HCT116 (cell line): ENCODE measurements around the gene INCENP. TPM values are rescaled to one million over a fixed set of nuclear protein-coding genes. Genes with fewer than 3 reads are reported as not detected.

Experiments used
- ATAC-seq: fragments of 200-7000 bp; cut with Tn5 transposase; 2 replicates; pipeline ENCODE4 v1.9.1; 2020; ENCODE audit warnings: mild to moderate bottlenecking, moderate library complexity
- BruUV-seq: library from RNA; stranded (reverse); fragments of 400-500 nt; replicated peaks from 2 replicates; lab custom pipeline; 2021; lab: Mats Ljungman, UMichigan
- CTCF ChIA-PET: fragments of 300-600 bp; sonication (Branson Sonifier 250); formaldehyde crosslinking; loops from one replicate; lab custom pipeline; 2021; ENCODE audit warnings: antibody characterized with exemption; lab: Charles Lee
- POLR2A ChIA-PET: fragments of 300-600, 350-600 bp; sonication (Branson Sonifier 250); formaldehyde crosslinking; loops from one replicate; lab custom pipeline; 2021; ENCODE audit warnings: antibody characterized with exemption; lab: Charles Lee
- RAD21 ChIA-PET, 2 experiments: fragments of 300-600 bp; sonication (Branson Sonifier 250); formaldehyde crosslinking; loops; one replicate each; lab custom pipeline; 2023; ENCODE audit warnings: low total read pairs in 2 of 2; ENCODE audit not compliant: uncharacterized antibody in 2 of 2, unreplicated experiment in 2 of 2, low non-redundant PET in 1 of 2; lab: Charles Lee
- DNase-seq: peaks from one replicate; pipeline ENCODE4 v3.0.0-alpha.2; 2010; ENCODE audit warnings: low read depth, low spot score
- H2AFZ ChIP-seq: fragments of 200-600 bp; shearing (Covaris generic), sonication (generic); 2 replicates; pipeline ENCODE4 v1.6.1; 2017; ENCODE audit warnings: low read depth, mixed run types, mixed read lengths, antibody characterized with exemption, low read length; ENCODE audit not compliant: poor library complexity, severe bottlenecking
- H3K27ac ChIP-seq: 2 replicates; pipeline ENCODE4 v1.5.1; 2012; ENCODE audit warnings: low read depth, low read length
- H3K27me3 ChIP-seq: fragments of 200-600 bp; sonication (generic); 2 replicates; pipeline ENCODE4 v1.6.1; 2016; ENCODE audit warnings: mixed run types, low read length, mixed read lengths; ENCODE audit not compliant: insufficient read depth
- H3K36me3 ChIP-seq, 2 experiments: fragments of 200-500 bp in 1 of 2; fragments of 200-600 bp in 1 of 2; sonication (Bioruptor generic) in 1 of 2; sonication (generic) in 1 of 2; 2 replicates each; pipeline versions ENCODE4 v1.5.1 to v1.6.1; 2014 to 2016; ENCODE audit warnings: low read length in 2 of 2, inconsistent platforms in 1 of 2, mixed read lengths in 1 of 2, mixed run types in 1 of 2; ENCODE audit not compliant: insufficient read depth in 2 of 2, control insufficient read depth in 1 of 2
- H3K4me1 ChIP-seq, 2 experiments: fragments of 200-600 bp in 1 of 2; sonication (generic) in 1 of 2; 2 replicates each; pipeline versions ENCODE4 v1.5.1 to v1.6.1; 2012 to 2017; ENCODE audit warnings: low read length in 2 of 2, inconsistent platforms in 1 of 2, mild to moderate bottlenecking in 1 of 2, mixed read lengths in 1 of 2, mixed run types in 1 of 2, moderate library complexity in 1 of 2; ENCODE audit not compliant: insufficient read depth in 2 of 2, control insufficient read depth in 1 of 2
- H3K4me2 ChIP-seq: fragments of 200-600 bp; sonication (generic); 2 replicates; pipeline ENCODE4 v1.6.1; 2017; ENCODE audit warnings: mixed run types, low read length, mixed read lengths
- H3K4me3 ChIP-seq, 2 experiments: fragments of 200-600 bp in 1 of 2; sonication (generic) in 1 of 2; replicated peaks in 1 of 2; 2 replicates each; pipeline ENCODE4 v1.5.1; 2011 to 2016; ENCODE audit warnings: low read length in 2 of 2, control low read depth in 1 of 2, low read depth in 1 of 2, mild to moderate bottlenecking in 1 of 2, mixed read lengths in 1 of 2, mixed run types in 1 of 2
- H3K79me2 ChIP-seq: fragments of 200-600 bp; sonication (generic); 2 replicates; pipeline ENCODE4 v1.6.1; 2017; ENCODE audit warnings: mild to moderate bottlenecking, mixed run types, low read length, moderate library complexity, mixed read lengths; ENCODE audit not compliant: insufficient read depth
- H3K9ac ChIP-seq: fragments of 200-600 bp; sonication (generic); 2 replicates; pipeline ENCODE4 v1.6.1; 2016; ENCODE audit warnings: low read length, mixed read lengths
- H3K9me2 ChIP-seq: fragments of 200-600 bp; sonication (generic), shearing (Covaris generic); 2 replicates; pipeline ENCODE4 v1.6.1; 2017; ENCODE audit warnings: mixed run types, mild to moderate bottlenecking, moderate library complexity; ENCODE audit not compliant: insufficient read depth
- H3K9me3 ChIP-seq, 2 experiments: fragments of 200-500 bp in 1 of 2; fragments of 200-600 bp in 1 of 2; sonication (Bioruptor generic) in 1 of 2; sonication (generic) in 1 of 2; 2 replicates each; pipeline ENCODE4 v1.6.1; 2014 to 2017; ENCODE audit warnings: low read length in 2 of 2, mixed read lengths in 2 of 2, inconsistent platforms in 1 of 2, low read depth in 1 of 2, mild to moderate bottlenecking in 1 of 2, mixed run types in 1 of 2, moderate library complexity in 1 of 2; ENCODE audit not compliant: control insufficient read depth in 1 of 2, insufficient read depth in 1 of 2
- H4K20me1 ChIP-seq: fragments of 200-600 bp; sonication (generic), shearing (Covaris generic); 2 replicates; pipeline ENCODE4 v1.6.1; 2017; ENCODE audit warnings: mixed run types, mild to moderate bottlenecking, moderate library complexity; ENCODE audit not compliant: insufficient read depth
- CEBPB ChIP-seq: IDR thresholded peaks from 2 replicates; pipeline ENCODE4 v1.6.1; 2012; ENCODE audit warnings: low read depth
- EGR1 ChIP-seq: IDR thresholded peaks from 2 replicates; pipeline ENCODE4 v1.6.1; 2012; ENCODE audit warnings: low read depth
- ELF1 ChIP-seq: IDR thresholded peaks from 2 replicates; pipeline ENCODE4 v1.6.1; 2012; ENCODE audit warnings: low read depth, borderline replicate concordance
- EZH2 ChIP-seq: fragments of 200-600 bp; sonication (generic); IDR thresholded peaks from 2 replicates; pipeline ENCODE4 v1.6.1; 2017; ENCODE audit warnings: antibody characterized with exemption, mixed run types
- EZH2phosphoT487 ChIP-seq: fragments of 200-600 bp; IDR thresholded peaks from 2 replicates; pipeline ENCODE4 v1.6.1; 2018; ENCODE audit warnings: antibody characterized with exemption, borderline replicate concordance
- FOSL1 ChIP-seq: IDR thresholded peaks from 2 replicates; pipeline ENCODE4 v1.6.1; 2012; ENCODE audit warnings: low read depth
- JUND ChIP-seq: IDR thresholded peaks from 2 replicates; pipeline ENCODE4 v1.6.1; 2012
- POLR2A ChIP-seq: IDR thresholded peaks from 2 replicates; pipeline ENCODE4 v1.7.0; 2011; ENCODE audit warnings: borderline replicate concordance; ENCODE audit not compliant: insufficient read depth, insufficient read length; ENCODE audit errors: extremely low read depth
- RAD21 ChIP-seq: IDR thresholded peaks from 2 replicates; pipeline ENCODE4 v1.6.1; 2012; ENCODE audit warnings: low read depth, mild to moderate bottlenecking
- SRF ChIP-seq: IDR thresholded peaks from 2 replicates; pipeline ENCODE4 v1.6.1; 2012; ENCODE audit warnings: low read depth
- TCF7L2 ChIP-seq: IDR thresholded peaks from 2 replicates; pipeline ENCODE4 v1.7.0; 2011; ENCODE audit warnings: borderline replicate concordance, inconsistent platforms; ENCODE audit not compliant: insufficient read depth, insufficient read length; ENCODE audit errors: extremely low read depth
- YY1 ChIP-seq: IDR thresholded peaks from 2 replicates; pipeline ENCODE4 v1.6.1; 2011; ENCODE audit warnings: low read length, low read depth, moderate library complexity, mild to moderate bottlenecking; ENCODE audit not compliant: insufficient replicate concordance; ENCODE audit errors: extremely low read depth
- ZFX ChIP-seq: fragments of 450-650 bp; IDR thresholded peaks from 2 replicates; pipeline ENCODE4 v1.6.1; 2017
- intact Hi-C: fragments of 100-400 bp; cut with micrococcal nuclease; formaldehyde crosslinking; loops from 2 replicates; pipeline ENCODE4 v1.10.0; 2022
- total RNA-seq: library from RNA; stranded (reverse); gene quantifications from one replicate; pipeline ENCODE4 v1.2.1, GENCODE V29; 2021; ENCODE audit not compliant: unreplicated experiment
- TF ChIP-seq, protein P1 (sequence below): IDR thresholded peaks from 2 replicates; pipeline ENCODE4 v1.6.1; 2011; ENCODE audit warnings: mild to moderate bottlenecking, low read length, moderate library complexity; ENCODE audit not compliant: insufficient replicate concordance; ENCODE audit errors: extremely low read depth
- TF ChIP-seq, protein P2 (sequence below): IDR thresholded peaks from 2 replicates; pipeline ENCODE4 v1.6.1; 2012
- TF ChIP-seq, protein P3 (sequence below), 3 experiments: fragments of 200-600 bp in 1 of 3; sonication (generic) in 1 of 3; IDR thresholded peaks in 2 of 3; conservative IDR thresholded peaks in 1 of 3; 2 replicates each; pipeline ENCODE4 v1.5.1; 2012 to 2017; ENCODE audit warnings: low read depth in 2 of 3, low read length in 2 of 3, antibody characterized with exemption in 1 of 3, borderline replicate concordance in 1 of 3, control low read depth in 1 of 3, mild to moderate bottlenecking in 1 of 3, mixed read lengths in 1 of 3, mixed run types in 1 of 3, moderate library complexity in 1 of 3; ENCODE audit not compliant: insufficient read depth in 1 of 3
- TF ChIP-seq, protein P4 (sequence below): IDR thresholded peaks from 2 replicates; pipeline ENCODE4 v1.6.1; 2012

The INCENP gene
- total RNA-seq, 1 experiment from 2014 or later = 118 TPM

DNA sequence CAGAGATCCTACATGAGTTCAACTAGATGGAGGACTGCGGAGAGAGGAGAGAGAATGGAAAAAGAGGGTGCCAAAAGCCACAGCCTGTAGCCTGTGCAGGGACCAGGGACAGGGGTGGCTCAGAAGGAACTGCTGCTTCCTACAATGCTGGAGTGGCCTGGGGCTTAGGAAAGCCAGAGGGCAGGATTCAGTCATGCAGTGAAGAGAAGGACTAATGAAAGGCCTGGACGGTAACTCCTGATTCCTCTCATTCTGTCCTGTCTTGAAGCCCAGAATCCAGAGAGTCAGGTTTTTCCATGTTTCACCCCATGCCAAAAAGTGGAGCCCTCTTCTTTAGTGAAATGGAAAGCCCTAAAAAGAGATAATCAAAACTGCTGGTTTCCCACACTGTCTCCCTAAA is 48.4 kb upstream of the INCENP start:
- Histone ChIP-seq H3K36me3 (no peaks in the 10 kb centered on the region), H3K9me2 (no peaks in the 10 kb centered on the region), H4K20me1 (no peaks in the 10 kb centered on the region), H3K9ac (no peak overlapping the region), H3K27ac (no peak overlapping the region), H2AFZ (no peak overlapping the region)
- intact Hi-C loops = no loop called here
- TF ChIP-seq ZFX (no peak), JUND (no peak), YY1 (no peak), TCF7L2 (no peak), EGR1 (no peak), FOSL1 (no peak), CEBPB (no peak), SRF (no peak), POLR2A (no peak), EZH2 (no peak), ELF1 (no peak), RAD21 (no peak), EZH2phosphoT487 (no peak)
- TF ChIP-seq, protein P1, sequence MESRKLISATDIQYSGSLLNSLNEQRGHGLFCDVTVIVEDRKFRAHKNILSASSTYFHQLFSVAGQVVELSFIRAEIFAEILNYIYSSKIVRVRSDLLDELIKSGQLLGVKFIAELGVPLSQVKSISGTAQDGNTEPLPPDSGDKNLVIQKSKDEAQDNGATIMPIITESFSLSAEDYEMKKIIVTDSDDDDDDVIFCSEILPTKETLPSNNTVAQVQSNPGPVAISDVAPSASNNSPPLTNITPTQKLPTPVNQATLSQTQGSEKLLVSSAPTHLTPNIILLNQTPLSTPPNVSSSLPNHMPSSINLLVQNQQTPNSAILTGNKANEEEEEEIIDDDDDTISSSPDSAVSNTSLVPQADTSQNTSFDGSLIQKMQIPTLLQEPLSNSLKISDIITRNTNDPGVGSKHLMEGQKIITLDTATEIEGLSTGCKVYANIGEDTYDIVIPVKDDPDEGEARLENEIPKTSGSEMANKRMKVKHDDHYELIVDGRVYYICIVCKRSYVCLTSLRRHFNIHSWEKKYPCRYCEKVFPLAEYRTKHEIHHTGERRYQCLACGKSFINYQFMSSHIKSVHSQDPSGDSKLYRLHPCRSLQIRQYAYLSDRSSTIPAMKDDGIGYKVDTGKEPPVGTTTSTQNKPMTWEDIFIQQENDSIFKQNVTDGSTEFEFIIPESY = no peak
- TF ChIP-seq, protein P2, sequence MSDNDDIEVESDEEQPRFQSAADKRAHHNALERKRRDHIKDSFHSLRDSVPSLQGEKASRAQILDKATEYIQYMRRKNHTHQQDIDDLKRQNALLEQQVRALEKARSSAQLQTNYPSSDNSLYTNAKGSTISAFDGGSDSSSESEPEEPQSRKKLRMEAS = no peak
- TF ChIP-seq, protein P3, sequence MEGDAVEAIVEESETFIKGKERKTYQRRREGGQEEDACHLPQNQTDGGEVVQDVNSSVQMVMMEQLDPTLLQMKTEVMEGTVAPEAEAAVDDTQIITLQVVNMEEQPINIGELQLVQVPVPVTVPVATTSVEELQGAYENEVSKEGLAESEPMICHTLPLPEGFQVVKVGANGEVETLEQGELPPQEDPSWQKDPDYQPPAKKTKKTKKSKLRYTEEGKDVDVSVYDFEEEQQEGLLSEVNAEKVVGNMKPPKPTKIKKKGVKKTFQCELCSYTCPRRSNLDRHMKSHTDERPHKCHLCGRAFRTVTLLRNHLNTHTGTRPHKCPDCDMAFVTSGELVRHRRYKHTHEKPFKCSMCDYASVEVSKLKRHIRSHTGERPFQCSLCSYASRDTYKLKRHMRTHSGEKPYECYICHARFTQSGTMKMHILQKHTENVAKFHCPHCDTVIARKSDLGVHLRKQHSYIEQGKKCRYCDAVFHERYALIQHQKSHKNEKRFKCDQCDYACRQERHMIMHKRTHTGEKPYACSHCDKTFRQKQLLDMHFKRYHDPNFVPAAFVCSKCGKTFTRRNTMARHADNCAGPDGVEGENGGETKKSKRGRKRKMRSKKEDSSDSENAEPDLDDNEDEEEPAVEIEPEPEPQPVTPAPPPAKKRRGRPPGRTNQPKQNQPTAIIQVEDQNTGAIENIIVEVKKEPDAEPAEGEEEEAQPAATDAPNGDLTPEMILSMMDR (IDR thresholded peaks at IDR 0.05 in 2 of 3, conservative IDR thresholded peaks at IDR 0.05 in 1 of 3; ENCODE audit: borderline replicate concordance in 1 of 3, insufficient read depth in 1 of 3, low read depth in 2 of 3, low read length in 2 of 3) = no peak
- TF ChIP-seq, protein P4, sequence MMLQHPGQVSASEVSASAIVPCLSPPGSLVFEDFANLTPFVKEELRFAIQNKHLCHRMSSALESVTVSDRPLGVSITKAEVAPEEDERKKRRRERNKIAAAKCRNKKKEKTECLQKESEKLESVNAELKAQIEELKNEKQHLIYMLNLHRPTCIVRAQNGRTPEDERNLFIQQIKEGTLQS = no peak
- TF ChIP-seq, all 23 proteins: peak for 0
- RAD21 ChIA-PET = no interaction called here
- POLR2A ChIA-PET = no interaction called here
- no TSS peak for BruUV-seq
- Histone ChIP-seq H3K79me2 (no peaks in the 10 kb centered on the region), H3K4me3 (no peak overlapping the region), H3K4me1 (no peaks in the 10 kb centered on the region), H3K27me3 (no peaks in the 10 kb centered on the region), H3K4me2 (no peak overlapping the region), H3K9me3 (no peaks in the 10 kb centered on the region)
- DNase-seq (no peak), ATAC-seq (no peak)
- CTCF ChIA-PET = no interaction called here
